K562 (cell line): ENCODE results near the gene MORC1. TPM values are rescaled to one million over a fixed set of nuclear protein-coding genes. Genes with fewer than 3 reads are reported as not detected.

Source experiments
- CBX3 ChIP-seq, 2 experiments: IDR thresholded peaks; 1 replicate in 1 of 2; 2 replicates in 1 of 2; pipeline ENCODE4 v1.6.1; 2012; ENCODE audit warnings: inconsistent platforms in 2 of 2, low read length in 2 of 2, borderline replicate concordance in 1 of 2, control low read depth in 1 of 2
- DDX20 ChIP-seq: fragments of 450-650 bp; IDR thresholded peaks from 2 replicates; pipeline ENCODE4 v1.6.1; 2016; ENCODE audit warnings: missing genetic modification characterization, low read depth, mild to moderate bottlenecking, missing compliant biosample characterization, moderate library complexity
- ESRRA ChIP-seq: fragments of 450-650 bp; IDR thresholded peaks from 2 replicates; pipeline ENCODE4 v1.6.1; 2014; ENCODE audit warnings: low read depth, mild to moderate bottlenecking, moderate library complexity, borderline replicate concordance
- ETS1 ChIP-seq: conservative IDR thresholded peaks from 2 replicates; pipeline ENCODE4 v1.6.1; 2011; ENCODE audit warnings: low read depth, mild to moderate bottlenecking, low read length; ENCODE audit not compliant: control insufficient read depth
- FOXA1 ChIP-seq: fragments of 450-650 bp; IDR thresholded peaks from 2 replicates; pipeline ENCODE4 v1.6.1; 2016; ENCODE audit warnings: mild to moderate bottlenecking, borderline replicate concordance
- FOXA3 ChIP-seq, 2 experiments: fragments of 450-650 bp in 1 of 2; sonication (generic) in 1 of 2; formaldehyde crosslinking; IDR thresholded peaks in 1 of 2; conservative IDR thresholded peaks in 1 of 2; 2 replicates each; pipeline versions ENCODE4 v1.4.0 to v1.8.0; 2020 to 2022; ENCODE audit warnings: mild to moderate bottlenecking in 2 of 2, missing genetic modification reagents in 1 of 2
- MEIS2 ChIP-seq: fragments of 450-650 bp; IDR thresholded peaks from 2 replicates; pipeline ENCODE4 v1.6.1; 2014; ENCODE audit warnings: mild to moderate bottlenecking; ENCODE audit not compliant: partially characterized antibody
- PCBP1 ChIP-seq: fragments of 200-400 bp; formaldehyde crosslinking; IDR thresholded peaks from 2 replicates; pipeline ENCODE4 v1.6.1; 2018; ENCODE audit warnings: mild to moderate bottlenecking, low read depth, low read length; ENCODE audit not compliant: poor library complexity, severe bottlenecking
- RAD21 ChIP-seq, 2 experiments: fragments of 250-450 bp in 1 of 2; fragments of 450-650 bp in 1 of 2; sonication (Bioruptor Pico) in 1 of 2; formaldehyde crosslinking in 1 of 2; IDR thresholded peaks in 1 of 2; conservative IDR thresholded peaks in 1 of 2; 2 replicates each; pipeline versions ENCODE4 v1.4.0 to v1.8.0; 2020 to 2022; ENCODE audit warnings: mild to moderate bottlenecking in 2 of 2, moderate library complexity in 1 of 2
- SOX6 ChIP-seq: fragments of 450-650 bp; IDR thresholded peaks from 2 replicates; pipeline ENCODE4 v1.6.1; 2014; ENCODE audit warnings: mild to moderate bottlenecking
- SPI1 ChIP-seq: IDR thresholded peaks from 2 replicates; pipeline ENCODE4 v1.6.1; 2011; ENCODE audit warnings: low read depth, low read length, control low read depth, borderline replicate concordance
- ZNF384 ChIP-seq: IDR thresholded peaks from 2 replicates; pipeline ENCODE4 v1.6.1; 2012; ENCODE audit warnings: low read depth, low read length, improper control_type of control experiment
- polyA plus RNA-seq, 8 experiments: library from polyadenylated mRNA; depleted of rRNA in 4 of 8; stranded (reverse) in 5 of 8; unstranded in 3 of 8; fragments of >200 nt; fragmentation: Nextera tagmentation in 2 of 8; fragmentation: Illumina TruSeq in 1 of 8; extraction: Ambion mirVana in 2 of 8; extraction: Trizol in 1 of 8; gene quantifications; 2 replicates each; pipeline versions ENCODE4 v1.2.1 to v1.2.3, GENCODE V29; 2011 to 2014; ENCODE audit warnings: inconsistent platforms in 1 of 8, missing spikeins in 1 of 8
- total RNA-seq, 7 experiments: library from RNA; depleted of rRNA in 6 of 7; stranded (reverse); fragments of >200 nt in 6 of 7; fragmentation: Illumina TruSeq in 2 of 7; extraction: Trizol in 2 of 7; gene quantifications; 2 replicates each; pipeline versions ENCODE4 v1.2.1 to v1.2.3, GENCODE V29; 2011 to 2021; ENCODE audit warnings: low replicate concordance in 1 of 7
- TF ChIP-seq, protein P1 (sequence below): IDR thresholded peaks from 2 replicates; pipeline ENCODE4 v1.6.1; 2011; ENCODE audit not compliant: insufficient read length; ENCODE audit errors: extremely low read depth
- TF ChIP-seq, protein P2 (sequence below), 3 experiments: IDR thresholded peaks in 2 of 3; conservative IDR thresholded peaks in 1 of 3; 2 replicates each; pipeline ENCODE4 v1.5.1; 2011 to 2012; ENCODE audit warnings: low read length in 3 of 3, mild to moderate bottlenecking in 3 of 3, control low read depth in 2 of 3, improper control_type of control experiment in 1 of 3, inconsistent platforms in 1 of 3, low read depth in 1 of 3, mixed read lengths in 1 of 3, moderate library complexity in 1 of 3; ENCODE audit not compliant: insufficient read depth in 2 of 3

MORC1 gene
- total and polyA plus RNA-seq, 9 of the 15 experiments (the other 6 are each of a cell fraction or from before 2014, with no cell fraction given): 0.08 to 0.41 (median 0.30) TPM; not detected in 1

DNA sequence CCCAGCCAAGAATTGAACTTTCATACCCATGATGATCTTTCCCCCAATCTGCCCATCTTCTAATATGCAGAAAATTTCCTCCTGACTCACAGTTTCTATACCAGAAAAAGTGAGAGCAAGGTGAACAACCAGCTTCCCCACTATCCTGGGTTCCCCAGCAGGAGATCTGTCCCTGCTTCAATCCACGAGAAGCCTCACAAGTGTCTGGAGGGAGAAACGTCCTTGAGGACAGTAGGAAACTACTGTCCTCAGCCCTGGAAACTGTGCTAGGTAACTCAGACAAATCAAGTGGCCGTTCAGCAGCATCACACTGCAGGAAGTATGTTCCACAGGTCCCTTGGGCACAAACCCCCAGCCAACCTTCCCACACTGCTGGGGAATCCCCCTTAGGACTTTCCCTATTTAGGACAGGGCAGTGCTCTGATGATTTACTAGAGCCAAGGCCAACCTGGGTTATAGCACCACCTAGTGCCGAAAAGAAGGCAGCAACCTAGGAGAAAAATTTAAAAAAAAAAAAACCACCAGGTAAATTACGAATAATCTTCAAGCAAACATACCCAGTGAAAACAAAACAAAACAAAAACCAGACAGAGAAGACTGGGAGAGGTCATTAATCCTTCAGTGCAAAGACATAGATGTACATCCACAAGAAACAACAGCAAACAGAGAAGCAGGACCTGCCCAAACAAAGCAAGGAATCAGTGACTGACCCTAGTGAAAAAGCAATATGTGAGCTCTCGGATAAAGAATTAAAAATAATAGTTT is 36.0 kb downstream of the MORC1 start (continued):
- TF ChIP-seq, protein P1, sequence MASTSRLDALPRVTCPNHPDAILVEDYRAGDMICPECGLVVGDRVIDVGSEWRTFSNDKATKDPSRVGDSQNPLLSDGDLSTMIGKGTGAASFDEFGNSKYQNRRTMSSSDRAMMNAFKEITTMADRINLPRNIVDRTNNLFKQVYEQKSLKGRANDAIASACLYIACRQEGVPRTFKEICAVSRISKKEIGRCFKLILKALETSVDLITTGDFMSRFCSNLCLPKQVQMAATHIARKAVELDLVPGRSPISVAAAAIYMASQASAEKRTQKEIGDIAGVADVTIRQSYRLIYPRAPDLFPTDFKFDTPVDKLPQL: no peak
- TF ChIP-seq ZNF384 (peak; percentile 79), MEIS2 (peak; percentile 33), RAD21 (CRISPR knock-in tag; conservative IDR thresholded peaks at IDR 0.05 in 1 of 2, IDR thresholded peaks at IDR 0.05 in 1 of 2) (peak in 1 of 2 experiments; percentile 44; a peak in 2 of 4 replicates), ESRRA (no peak), FOXA1 (no peak), PCBP1 (no peak), FOXA3 (CRISPR knock-in tag; conservative IDR thresholded peaks at IDR 0.05 in 1 of 2, IDR thresholded peaks at IDR 0.05 in 1 of 2) (no peak), ETS1 (no peak), DDX20 (tag) (no peak), CBX3 (IDR thresholded peaks at IDR 0.05; ENCODE audit: borderline replicate concordance in 1 of 2, low read length in 2 of 2) (no peak), SOX6 (no peak), SPI1 (no peak)
- TF ChIP-seq, protein P2, sequence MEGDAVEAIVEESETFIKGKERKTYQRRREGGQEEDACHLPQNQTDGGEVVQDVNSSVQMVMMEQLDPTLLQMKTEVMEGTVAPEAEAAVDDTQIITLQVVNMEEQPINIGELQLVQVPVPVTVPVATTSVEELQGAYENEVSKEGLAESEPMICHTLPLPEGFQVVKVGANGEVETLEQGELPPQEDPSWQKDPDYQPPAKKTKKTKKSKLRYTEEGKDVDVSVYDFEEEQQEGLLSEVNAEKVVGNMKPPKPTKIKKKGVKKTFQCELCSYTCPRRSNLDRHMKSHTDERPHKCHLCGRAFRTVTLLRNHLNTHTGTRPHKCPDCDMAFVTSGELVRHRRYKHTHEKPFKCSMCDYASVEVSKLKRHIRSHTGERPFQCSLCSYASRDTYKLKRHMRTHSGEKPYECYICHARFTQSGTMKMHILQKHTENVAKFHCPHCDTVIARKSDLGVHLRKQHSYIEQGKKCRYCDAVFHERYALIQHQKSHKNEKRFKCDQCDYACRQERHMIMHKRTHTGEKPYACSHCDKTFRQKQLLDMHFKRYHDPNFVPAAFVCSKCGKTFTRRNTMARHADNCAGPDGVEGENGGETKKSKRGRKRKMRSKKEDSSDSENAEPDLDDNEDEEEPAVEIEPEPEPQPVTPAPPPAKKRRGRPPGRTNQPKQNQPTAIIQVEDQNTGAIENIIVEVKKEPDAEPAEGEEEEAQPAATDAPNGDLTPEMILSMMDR (IDR thresholded peaks at IDR 0.05 in 2 of 3, conservative IDR thresholded peaks at IDR 0.05 in 1 of 3; ENCODE audit: insufficient read depth in 2 of 3, low read depth in 1 of 3, low read length in 3 of 3): peak; percentile 42 to 60 (median 51); a peak in 5 of 6 replicates
